Trophoblast cell (in vitro differentiated cells and primary cell): Measurements from ENCODE around the gene SNAP25.
A peak's percentile ranks its signal among the peaks of the same experiment; 100 is the strongest.

ENCODE experiments used
- DNase-seq, 2 donors: peaks; one replicate each; pipeline ENCODE4 v3.0.0-alpha.2; 2016
- H2AFZ ChIP-seq: 2 replicates; pipeline ENCODE4 v1.6.1; 2013; ENCODE audit warnings: low read length, moderate library complexity, mild to moderate bottlenecking; ENCODE audit not compliant: insufficient read depth, poor library complexity
- H2AK5ac ChIP-seq: 2 replicates; pipeline ENCODE4 v1.6.1; 2013; ENCODE audit warnings: mild to moderate bottlenecking, low read length
- H2BK120ac ChIP-seq: 2 replicates; pipeline ENCODE4 v1.6.1; 2013; ENCODE audit warnings: low read length, mild to moderate bottlenecking, moderate library complexity; ENCODE audit not compliant: insufficient read depth, poor library complexity
- H2BK12ac ChIP-seq: 2 replicates; pipeline ENCODE4 v1.6.1; 2013; ENCODE audit warnings: mild to moderate bottlenecking, low read length, moderate library complexity
- H2BK5ac ChIP-seq: 2 replicates; pipeline ENCODE4 v1.6.1; 2013; ENCODE audit warnings: low read length, low read depth, moderate library complexity, mild to moderate bottlenecking; ENCODE audit not compliant: poor library complexity
- H3K14ac ChIP-seq: 2 replicates; pipeline ENCODE4 v1.6.1; 2013; ENCODE audit warnings: mild to moderate bottlenecking, low read length
- H3K18ac ChIP-seq: 2 replicates; pipeline ENCODE4 v1.6.1; 2013; ENCODE audit warnings: mild to moderate bottlenecking, low read length
- H3K23ac ChIP-seq: 2 replicates; pipeline ENCODE4 v1.6.1; 2013; ENCODE audit warnings: low read length
- H3K27ac ChIP-seq: 2 replicates; pipeline ENCODE4 v1.5.1; 2013; ENCODE audit warnings: low read depth, mild to moderate bottlenecking, inconsistent platforms, low read length, moderate library complexity
- H3K27me3 ChIP-seq: 2 replicates; pipeline ENCODE4 v1.6.1; 2013; ENCODE audit warnings: inconsistent platforms, mild to moderate bottlenecking, low read length, moderate library complexity; ENCODE audit not compliant: insufficient read depth
- H3K36me3 ChIP-seq, 2 experiments: 1 replicate in 1 of 2; 2 replicates in 1 of 2; pipeline ENCODE4 v1.6.1; 2013; ENCODE audit warnings: low read length in 2 of 2, mild to moderate bottlenecking in 2 of 2, moderate library complexity in 1 of 2; ENCODE audit not compliant: insufficient read depth in 2 of 2, control insufficient read depth in 1 of 2
- H3K4ac ChIP-seq: 2 replicates; pipeline ENCODE4 v1.6.1; 2013; ENCODE audit warnings: low read depth, mild to moderate bottlenecking, low read length, moderate library complexity
- H3K4me1 ChIP-seq, 2 experiments: 1 replicate in 1 of 2; 2 replicates in 1 of 2; pipeline ENCODE4 v1.6.1; 2013; ENCODE audit warnings: low read length in 2 of 2, mild to moderate bottlenecking in 2 of 2, moderate library complexity in 1 of 2; ENCODE audit not compliant: insufficient read depth in 2 of 2, control insufficient read depth in 1 of 2
- H3K4me2 ChIP-seq: 2 replicates; pipeline ENCODE4 v1.6.1; 2013; ENCODE audit warnings: inconsistent platforms, mild to moderate bottlenecking, low read length, moderate library complexity
- H3K4me3 ChIP-seq: 2 replicates; pipeline ENCODE4 v1.5.1; 2013; ENCODE audit warnings: mild to moderate bottlenecking, low read depth, low read length, inconsistent platforms
- H3K79me1 ChIP-seq: one replicate; pipeline ENCODE4 v1.6.1; 2013; ENCODE audit warnings: low read length
- H3K79me2 ChIP-seq: 2 replicates; pipeline ENCODE4 v1.6.1; 2013; ENCODE audit warnings: low read length, mild to moderate bottlenecking; ENCODE audit not compliant: control insufficient read depth, insufficient read depth, poor library complexity
- H3K9ac ChIP-seq: 2 replicates; pipeline ENCODE4 v1.6.1; 2013; ENCODE audit warnings: mild to moderate bottlenecking, low read length
- H3K9me3 ChIP-seq: 2 replicates; pipeline ENCODE4 v1.6.1; 2013; ENCODE audit warnings: low read depth, mild to moderate bottlenecking, control low read depth, inconsistent platforms, low read length; ENCODE audit not compliant: insufficient read depth
- H4K12ac ChIP-seq: 2 replicates; pipeline ENCODE4 v1.6.1; 2013; ENCODE audit warnings: low read depth, mild to moderate bottlenecking, low read length, moderate library complexity
- H4K8ac ChIP-seq: 2 replicates; pipeline ENCODE4 v1.6.1; 2013; ENCODE audit warnings: low read depth, mild to moderate bottlenecking, low read length, moderate library complexity
- H4K91ac ChIP-seq: one replicate; pipeline ENCODE4 v1.6.1; 2013; ENCODE audit warnings: low read depth, mild to moderate bottlenecking, low read length, moderate library complexity
- WGBS: extraction: QIAGEN DNeasy Blood & Tissue Kit; methylation state at CpG from one replicate; pipeline ENCODE4 v1.1.7; 2013; ENCODE audit warnings: missing lambda C conversion rate; ENCODE audit not compliant: insufficient read length, insufficient coverage; ENCODE audit errors: extremely low coverage; 5-methylcytosine and 5-hydroxymethylcytosine counted together

SNAP25 gene

GRCh38 chr20:10217721-10218410 lies 764 bp upstream of the SNAP25 start:
- no peaks in the 10 kb centered on the region for H3K79me2 ChIP-seq
- no peak overlapping the region for H2AK5ac ChIP-seq
- H3K4me2 ChIP-seq, result peak overlapping the region; percentile 83
- no peaks in the 10 kb centered on the region for H3K9me3 ChIP-seq
- peak overlapping the region; percentile 53 for H4K8ac ChIP-seq
- H3K27ac ChIP-seq, result no peak overlapping the region
- no peak overlapping the region for H3K23ac ChIP-seq
- no peak overlapping the region for H2BK12ac ChIP-seq
- no peak overlapping the region for H3K4ac ChIP-seq
- H3K27me3 ChIP-seq, result peaks cover 4% of the 10 kb centered on the region
- H4K12ac ChIP-seq, result no peak overlapping the region
- H3K4me3 ChIP-seq, result peak overlapping the region; percentile 20
- WGBS, result no CpG with 5 or more reads among the region's 40 CpGs
- no peaks in the 10 kb centered on the region for H3K36me3 ChIP-seq
- H3K18ac ChIP-seq, result peak overlapping the region; percentile 55
- peaks cover 3 to 13% of the 10 kb centered on the region in 2 experiments for H3K4me1 ChIP-seq
- H2BK120ac ChIP-seq, result no peak overlapping the region
- H2AFZ ChIP-seq, result peak overlapping the region; percentile 79
- no peak overlapping the region for H3K14ac ChIP-seq
- H3K9ac ChIP-seq, result no peak overlapping the region
- H2BK5ac ChIP-seq, result no peak overlapping the region
- peaks cover 2% of the 10 kb centered on the region for H3K79me1 ChIP-seq
- no peak overlapping the region for H4K91ac ChIP-seq
- peak in 1 of 2 donors; percentile 6 for DNase-seq

- H4K8ac ChIP-seq, result no peak overlapping the region
- H4K91ac ChIP-seq, result no peak overlapping the region
- H3K4me3 ChIP-seq, result peak overlapping the region; percentile 63
- peaks cover 2% of the 10 kb centered on the region for H3K79me1 ChIP-seq
- no CpG with 5 or more reads among the region's 32 CpGs for whole genome bisulfite sequencing
- no peak overlapping the region for H3K18ac ChIP-seq
- no peak overlapping the region for H3K23ac ChIP-seq
- H3K36me3 ChIP-seq, result no peaks in the 10 kb centered on the region
- H2BK12ac ChIP-seq, result no peak overlapping the region
- H3K79me2 ChIP-seq, result no peaks in the 10 kb centered on the region
- no peak overlapping the region for H3K4ac ChIP-seq
- H2BK5ac ChIP-seq, result no peak overlapping the region
- H4K12ac ChIP-seq, result no peak overlapping the region
- H2AK5ac ChIP-seq, result no peak overlapping the region
- no peaks in the 10 kb centered on the region for H3K9me3 ChIP-seq
- DNase-seq, result peak; percentile 50 to 72
- H2BK120ac ChIP-seq, result no peak overlapping the region
- peaks cover 3 to 13% of the 10 kb centered on the region in 2 experiments for H3K4me1 ChIP-seq
- H3K27ac ChIP-seq, result no peak overlapping the region
- H3K14ac ChIP-seq, result no peak overlapping the region
- H3K4me2 ChIP-seq, result peak overlapping the region; percentile 64
- H3K9ac ChIP-seq, result no peak overlapping the region
- H2AFZ ChIP-seq, result peak overlapping the region; percentile 47
- peaks cover 4% of the 10 kb centered on the region for H3K27me3 ChIP-seq
Measured at GRCh38 chr20:10219452-10219791, 792 bp downstream of the SNAP25 start.

GRCh38 chr20:10219993-10220750 lies 1.5 kb downstream of the SNAP25 start:
- Histone ChIP-seq H2AFZ (no peak overlapping the region), H4K91ac (no peak overlapping the region), H3K23ac (no peak overlapping the region), H2BK120ac (no peak overlapping the region), H2AK5ac (no peak overlapping the region), H3K27me3 (peaks cover 4% of the 10 kb centered on the region), H4K12ac (no peak overlapping the region), H3K4me1 (peaks cover 3 to 13% of the 10 kb centered on the region in 2 experiments), H3K79me1 (peaks cover 2% of the 10 kb centered on the region), H3K27ac (no peak overlapping the region), H3K18ac (no peak overlapping the region), H3K4me2 (no peak overlapping the region), H3K36me3 (no peaks in the 10 kb centered on the region), H3K14ac (no peak overlapping the region), H3K79me2 (no peaks in the 10 kb centered on the region), H2BK5ac (no peak overlapping the region), H3K4me3 (no peak overlapping the region), H3K9ac (no peak overlapping the region), H3K9me3 (no peaks in the 10 kb centered on the region), H4K8ac (no peak overlapping the region), H2BK12ac (no peak overlapping the region), H3K4ac (no peak overlapping the region)
- WGBS, result no CpG with 5 or more reads among the region's 4 CpGs
- DNase-seq, result no peak

DNA sequence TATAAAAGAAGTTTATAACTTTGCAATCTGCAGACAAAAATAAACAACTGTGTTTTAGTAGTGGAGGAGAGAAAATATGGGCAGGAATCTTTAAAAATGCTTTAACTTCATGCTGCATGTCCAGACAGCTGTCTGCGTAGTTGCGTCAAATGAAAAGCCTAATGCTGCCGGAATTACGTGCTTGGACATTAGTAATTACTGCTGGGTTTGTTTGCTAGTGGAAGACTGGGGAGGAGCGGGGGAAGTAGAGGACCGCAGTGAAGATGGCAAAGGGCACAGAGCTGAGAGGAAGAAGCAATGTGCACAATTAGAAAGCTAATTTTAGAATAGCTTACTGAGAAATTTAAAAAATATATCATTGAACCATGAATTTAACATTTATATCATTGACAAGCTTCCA lies 2.4 kb downstream of the SNAP25 start:
- Histone ChIP-seq H3K4me3 (no peak overlapping the region), H3K4ac (no peak overlapping the region), H4K8ac (no peak overlapping the region), H3K27me3 (peaks cover 4% of the 10 kb centered on the region), H3K36me3 (no peaks in the 10 kb centered on the region), H3K9ac (no peak overlapping the region), H3K18ac (no peak overlapping the region), H3K4me1 (peaks cover 3 to 13% of the 10 kb centered on the region in 2 experiments), H2AK5ac (no peak overlapping the region), H3K14ac (no peak overlapping the region), H4K91ac (no peak overlapping the region), H3K27ac (no peak overlapping the region), H3K4me2 (no peak overlapping the region), H3K79me2 (no peaks in the 10 kb centered on the region), H2AFZ (no peak overlapping the region), H2BK120ac (no peak overlapping the region), H2BK12ac (no peak overlapping the region), H3K23ac (no peak overlapping the region), H3K9me3 (no peaks in the 10 kb centered on the region), H4K12ac (no peak overlapping the region), H3K79me1 (peaks cover 2% of the 10 kb centered on the region), H2BK5ac (no peak overlapping the region)
- WGBS, result no CpG with 5 or more reads among the region's 6 CpGs
- no peak for DNase-seq
